Coronary artery (tissue), 2 donors: ENCODE measurements around the gene DSCAM.

Source experiments
- DNase-seq: peaks from one replicate; pipeline ENCODE4 v3.0.0-alpha.2; 2017; ENCODE audit warnings: low spot score
- H3K27ac ChIP-seq, 2 donors: fragments of 200-600 bp; sonication (generic); one replicate each; pipeline ENCODE4 v1.5.1; 2016 to 2019
- H3K4me3 ChIP-seq: fragments of 200-600 bp; sonication (generic); 2 replicates; pipeline ENCODE4 v1.5.1; 2016; ENCODE audit warnings: mild to moderate bottlenecking, moderate library complexity
- TF ChIP-seq, protein P1 (sequence below): fragments of 200-600 bp; sonication (generic); IDR thresholded peaks from one replicate; pipeline ENCODE4 v1.5.1; 2019; ENCODE audit warnings: antibody characterized with exemption

The DSCAM gene

DNA sequence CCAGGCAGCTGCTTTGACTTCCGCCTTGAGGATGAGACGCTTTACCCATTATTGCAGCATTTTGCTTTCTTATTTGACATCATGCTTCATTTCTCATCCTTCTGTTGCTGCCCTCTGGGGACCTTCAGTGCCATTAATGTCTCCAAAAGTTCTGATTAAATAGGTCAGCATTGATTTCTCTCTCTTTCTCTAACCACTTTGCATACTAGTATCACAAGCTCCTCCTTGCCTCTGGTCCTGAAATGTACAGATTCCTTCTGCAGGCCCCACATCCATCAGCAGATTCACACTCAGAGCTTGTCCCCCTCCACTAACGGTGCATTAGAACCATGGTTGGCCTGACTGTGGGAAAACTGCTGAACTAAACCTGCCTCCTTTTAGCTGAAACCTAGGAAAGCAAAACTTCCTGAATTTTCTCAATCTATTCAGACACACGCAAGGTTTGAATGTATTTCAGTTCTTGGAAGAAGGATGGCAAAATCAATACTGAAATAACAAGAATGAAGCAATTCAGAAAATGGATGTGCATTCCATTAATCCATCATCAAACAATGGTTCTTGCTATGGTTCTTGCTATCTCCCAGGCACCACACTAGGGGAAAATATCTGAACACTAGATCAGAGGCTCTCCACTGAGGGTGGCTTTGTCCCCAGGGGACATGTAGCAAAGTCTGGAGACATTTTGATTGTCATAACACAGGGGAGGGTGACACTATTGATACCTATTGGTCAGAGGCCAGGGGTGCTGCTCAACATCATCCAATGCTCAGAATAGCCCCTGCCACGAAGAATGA lies 825.2 kb downstream of the DSCAM start:
- no peak for DNase-seq
- Histone ChIP-seq H3K27ac (no peak overlapping the region), H3K4me3 (no peak overlapping the region)
- TF ChIP-seq, protein P1, sequence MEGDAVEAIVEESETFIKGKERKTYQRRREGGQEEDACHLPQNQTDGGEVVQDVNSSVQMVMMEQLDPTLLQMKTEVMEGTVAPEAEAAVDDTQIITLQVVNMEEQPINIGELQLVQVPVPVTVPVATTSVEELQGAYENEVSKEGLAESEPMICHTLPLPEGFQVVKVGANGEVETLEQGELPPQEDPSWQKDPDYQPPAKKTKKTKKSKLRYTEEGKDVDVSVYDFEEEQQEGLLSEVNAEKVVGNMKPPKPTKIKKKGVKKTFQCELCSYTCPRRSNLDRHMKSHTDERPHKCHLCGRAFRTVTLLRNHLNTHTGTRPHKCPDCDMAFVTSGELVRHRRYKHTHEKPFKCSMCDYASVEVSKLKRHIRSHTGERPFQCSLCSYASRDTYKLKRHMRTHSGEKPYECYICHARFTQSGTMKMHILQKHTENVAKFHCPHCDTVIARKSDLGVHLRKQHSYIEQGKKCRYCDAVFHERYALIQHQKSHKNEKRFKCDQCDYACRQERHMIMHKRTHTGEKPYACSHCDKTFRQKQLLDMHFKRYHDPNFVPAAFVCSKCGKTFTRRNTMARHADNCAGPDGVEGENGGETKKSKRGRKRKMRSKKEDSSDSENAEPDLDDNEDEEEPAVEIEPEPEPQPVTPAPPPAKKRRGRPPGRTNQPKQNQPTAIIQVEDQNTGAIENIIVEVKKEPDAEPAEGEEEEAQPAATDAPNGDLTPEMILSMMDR = no peak

DNA sequence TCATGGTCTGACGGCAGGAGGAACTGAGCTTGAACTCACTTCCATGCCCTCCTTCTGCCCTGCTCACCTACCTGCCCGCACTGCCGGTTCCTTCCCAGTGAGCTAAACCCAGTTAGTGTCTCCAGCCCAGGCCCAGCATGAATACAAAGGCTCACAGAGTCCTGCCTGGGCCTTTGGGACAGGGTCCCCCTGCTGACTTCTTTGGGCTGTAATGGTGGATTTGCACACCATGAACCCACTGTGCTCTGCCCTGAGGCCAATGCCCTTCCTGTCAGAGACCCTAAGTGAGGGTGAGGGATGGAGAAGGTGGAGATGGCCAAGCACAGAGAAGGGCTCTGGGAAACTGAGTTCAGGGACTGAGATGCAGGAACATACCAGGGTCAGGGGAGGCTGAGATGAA lies 826.3 kb downstream of the DSCAM start:
- TF ChIP-seq, protein P1 = no peak
- no peak for DNase-seq

DNA sequence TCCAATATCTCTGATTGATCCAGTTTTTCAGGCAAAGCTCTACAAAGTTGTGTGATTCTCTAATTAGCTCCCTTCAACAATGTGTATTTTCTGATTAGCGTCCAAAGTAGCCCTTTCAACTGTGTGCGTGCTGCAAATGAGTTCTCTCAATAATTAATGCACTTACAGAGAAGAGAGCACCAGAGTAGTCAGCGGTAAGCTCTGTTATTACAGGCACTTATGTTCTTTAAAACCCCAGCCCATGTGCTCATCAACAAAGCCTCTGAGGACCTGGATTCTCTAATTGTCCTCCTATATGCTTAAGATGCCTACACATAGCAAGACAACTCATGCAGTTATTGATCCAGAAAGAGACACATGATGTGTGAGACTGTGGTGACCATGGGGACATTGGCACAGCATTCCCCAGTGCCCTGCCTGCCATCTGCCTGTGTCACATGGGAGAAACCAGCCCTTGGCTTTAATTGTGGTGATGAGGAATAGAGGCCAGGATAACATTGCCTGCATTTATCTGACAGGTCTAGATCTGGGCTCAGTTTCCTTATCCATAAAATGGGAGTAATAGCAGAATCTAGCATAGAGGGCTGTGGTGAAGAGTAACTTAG lies 828.0 kb downstream of the DSCAM start:
- TF ChIP-seq, protein P1 = no peak
- no peak overlapping the region for H3K4me3 ChIP-seq
- no peak for DNase-seq
- H3K27ac ChIP-seq = no peak overlapping the region

More for the DNA sequence above, 826.3 kb downstream of the DSCAM start:
- no peak overlapping the region for H3K27ac ChIP-seq
- H3K4me3 ChIP-seq = no peak overlapping the region

DNA sequence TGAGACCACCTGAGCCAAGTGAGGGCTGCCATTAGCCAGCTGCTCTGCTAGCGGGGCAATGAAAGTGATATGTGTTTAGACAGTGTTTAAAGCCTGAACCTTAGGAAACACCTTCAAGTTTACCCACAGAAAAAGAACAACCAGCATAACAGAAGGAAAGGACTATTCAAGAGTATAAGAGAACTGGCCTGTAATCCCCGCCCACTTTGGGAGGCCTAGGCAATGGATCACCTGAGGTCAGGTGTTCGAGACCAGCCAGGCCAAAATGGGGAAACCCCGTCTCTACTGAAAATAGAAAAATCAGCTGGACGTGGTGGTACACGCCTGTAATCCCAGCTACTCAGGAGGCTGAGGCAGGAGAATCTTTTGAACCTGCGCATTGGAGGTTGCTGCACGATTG lies 830.3 kb downstream of the DSCAM start:
- no peak for DNase-seq
- TF ChIP-seq, protein P1 = no peak
- Histone ChIP-seq H3K4me3 (no peak overlapping the region), H3K27ac (no peak overlapping the region)

DNA sequence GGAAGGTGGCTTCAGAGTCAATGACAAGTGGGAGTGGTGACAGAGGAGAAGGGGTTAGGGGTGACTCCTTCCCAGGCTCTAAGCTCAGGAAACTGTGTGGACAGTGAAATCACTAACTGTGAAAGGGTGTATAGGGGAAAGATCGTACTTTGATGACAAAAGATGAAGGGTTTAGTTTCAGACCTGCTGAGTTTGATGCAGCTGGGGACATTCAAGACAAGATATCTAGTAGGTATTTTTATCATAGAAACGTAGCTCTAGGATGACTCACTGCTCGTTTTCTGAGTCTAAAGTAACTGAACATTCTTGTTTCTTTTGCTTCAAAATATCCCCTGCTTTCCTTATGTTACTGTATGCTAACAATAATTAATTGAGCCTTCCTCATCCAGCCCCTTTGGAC lies 830.7 kb downstream of the DSCAM start:
- TF ChIP-seq, protein P1 = no peak
- no peak for DNase-seq
- H3K27ac ChIP-seq = no peak overlapping the region
- H3K4me3 ChIP-seq = no peak overlapping the region

DNA sequence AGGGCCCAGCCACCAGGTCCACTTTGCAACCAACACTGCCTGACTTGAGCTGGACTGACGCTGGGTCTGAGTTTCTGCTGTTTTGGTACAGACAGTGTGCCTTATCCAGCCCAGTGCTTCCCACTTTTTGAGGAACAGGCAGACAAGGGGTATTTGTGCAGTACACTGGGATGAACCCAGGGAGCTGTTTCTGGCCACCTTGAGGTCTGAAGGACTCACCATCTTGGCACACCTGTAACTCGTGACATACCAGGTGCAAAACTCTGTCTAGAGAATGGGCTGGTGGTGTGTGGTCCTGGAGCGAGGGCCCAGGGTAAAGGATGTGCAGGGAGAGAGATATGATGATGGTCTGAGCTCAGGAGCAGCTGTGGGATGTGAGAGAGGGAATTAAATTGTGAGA lies 831.1 kb downstream of the DSCAM start:
- TF ChIP-seq, protein P1 = no peak
- no peak overlapping the region for H3K4me3 ChIP-seq
- DNase-seq = no peak
- no peak overlapping the region for H3K27ac ChIP-seq

DNA sequence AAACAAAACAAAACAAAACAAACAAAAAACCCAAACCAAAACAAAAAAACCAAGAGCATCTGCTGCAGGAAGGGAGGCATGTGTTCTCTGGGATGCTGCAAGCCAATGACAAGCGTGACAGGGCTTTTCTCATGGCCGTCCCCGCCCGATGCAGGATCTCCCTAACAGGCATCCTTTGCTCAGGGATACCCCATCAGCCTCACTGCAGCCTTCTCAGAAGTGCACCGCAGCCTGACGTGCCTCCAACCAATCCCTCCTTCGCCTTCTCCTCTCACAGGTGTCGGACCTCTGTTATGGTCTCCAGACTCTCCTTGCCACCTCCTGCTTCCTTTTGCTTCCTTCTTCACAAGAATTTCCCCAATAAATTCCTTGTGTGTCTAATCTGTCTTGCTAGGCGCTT lies 832.6 kb downstream of the DSCAM start:
- no peak overlapping the region for H3K27ac ChIP-seq
- TF ChIP-seq, protein P1 = no peak
- no peak for DNase-seq
- H3K4me3 ChIP-seq = no peak overlapping the region
